OCI-LY1 (cell line): ENCODE measurements around the gene DCUN1D2.

ENCODE experiments used
- EZH2 ChIP-seq: fragments of 200-600 bp; sonication (generic), shearing (Covaris generic); IDR thresholded peaks from 2 replicates; pipeline ENCODE4 v1.8.0; 2017; ENCODE audit warnings: borderline replicate concordance, mixed run types, mild to moderate bottlenecking, antibody characterized with exemption, low read length, moderate library complexity, mixed read lengths
- TF ChIP-seq, protein P1 (sequence below): fragments of 200-600 bp; sonication (generic), shearing (Covaris generic); IDR thresholded peaks from 2 replicates; pipeline ENCODE4 v1.5.1; 2017; ENCODE audit warnings: mild to moderate bottlenecking, antibody characterized with exemption, low read length, moderate library complexity, mixed read lengths

DNA sequence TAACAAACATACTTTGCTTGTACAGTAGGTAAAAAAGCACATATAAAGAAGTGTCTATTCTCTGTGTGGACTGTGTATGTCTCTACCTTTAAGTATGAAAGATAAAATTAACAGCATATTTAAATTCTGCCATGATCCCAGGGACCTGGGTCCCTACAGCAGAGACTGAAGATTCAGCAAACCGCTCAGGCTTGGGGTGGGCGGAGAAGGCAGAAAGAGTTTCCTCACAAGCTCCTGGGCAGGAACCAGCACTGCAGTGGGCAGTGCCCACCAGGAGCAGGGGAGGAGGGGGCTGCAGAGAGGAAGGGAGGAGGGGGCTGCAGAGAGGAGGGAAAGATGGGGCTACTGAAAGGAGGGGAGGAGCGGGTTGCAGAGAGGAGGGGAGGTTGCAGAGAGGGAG is 81.9 kb downstream of the DCUN1D2 start:
- TF ChIP-seq, protein P1, sequence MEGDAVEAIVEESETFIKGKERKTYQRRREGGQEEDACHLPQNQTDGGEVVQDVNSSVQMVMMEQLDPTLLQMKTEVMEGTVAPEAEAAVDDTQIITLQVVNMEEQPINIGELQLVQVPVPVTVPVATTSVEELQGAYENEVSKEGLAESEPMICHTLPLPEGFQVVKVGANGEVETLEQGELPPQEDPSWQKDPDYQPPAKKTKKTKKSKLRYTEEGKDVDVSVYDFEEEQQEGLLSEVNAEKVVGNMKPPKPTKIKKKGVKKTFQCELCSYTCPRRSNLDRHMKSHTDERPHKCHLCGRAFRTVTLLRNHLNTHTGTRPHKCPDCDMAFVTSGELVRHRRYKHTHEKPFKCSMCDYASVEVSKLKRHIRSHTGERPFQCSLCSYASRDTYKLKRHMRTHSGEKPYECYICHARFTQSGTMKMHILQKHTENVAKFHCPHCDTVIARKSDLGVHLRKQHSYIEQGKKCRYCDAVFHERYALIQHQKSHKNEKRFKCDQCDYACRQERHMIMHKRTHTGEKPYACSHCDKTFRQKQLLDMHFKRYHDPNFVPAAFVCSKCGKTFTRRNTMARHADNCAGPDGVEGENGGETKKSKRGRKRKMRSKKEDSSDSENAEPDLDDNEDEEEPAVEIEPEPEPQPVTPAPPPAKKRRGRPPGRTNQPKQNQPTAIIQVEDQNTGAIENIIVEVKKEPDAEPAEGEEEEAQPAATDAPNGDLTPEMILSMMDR: no peak
- TF ChIP-seq EZH2: no peak
